ENCODE measurements around the gene PMIS2. TPM values are rescaled to one million over a fixed set of nuclear protein-coding genes. Genes with fewer than 3 reads are reported as not detected.
A peak's percentile ranks its signal among the peaks of the same experiment; 100 is the strongest.

PMIS2 gene
- total and polyA plus RNA-seq, 11 donors: not detected

GRCh38 chr19:35613574-35613973 is 27.6 kb downstream of the PMIS2 start:
- no peak for DNase-seq
- Histone ChIP-seq H3K27ac (no peak overlapping the region), H3K27me3 (no peaks in the 10 kb centered on the region), H3K36me3 (peaks cover 0 to 21% (median 0%) of the 10 kb centered on the region in 9 donors), H3K4me1 (peaks cover 0 to 22% (median 10%) of the 10 kb centered on the region in 12 donors), H3K9me3 (peaks cover 0 to 3% (median 0%) of the 10 kb centered on the region in 12 donors), H3K4me3 (peak overlapping the region in 1 of 12 donors; percentile 86)
- intact Hi-C loops (cut with DNase I): loop anchor here in 3 of 10 donors (5.0 to 10.0 kb wide), 2 partner anchors 66 to 69 kb away; partner anchors contain the start of gene TMEM147 (in 3 of the 3)
- 73 to 91% (median 83%) methylated on average over 1 of the region's 1 CpG for WGBS, 4 donors
- TF ChIP-seq CTCF (IDR thresholded peaks at IDR 0.05): no peak
- TF ChIP-seq POLR2A (IDR thresholded peaks at IDR 0.05): no peak
- no peak for ATAC-seq

DNA sequence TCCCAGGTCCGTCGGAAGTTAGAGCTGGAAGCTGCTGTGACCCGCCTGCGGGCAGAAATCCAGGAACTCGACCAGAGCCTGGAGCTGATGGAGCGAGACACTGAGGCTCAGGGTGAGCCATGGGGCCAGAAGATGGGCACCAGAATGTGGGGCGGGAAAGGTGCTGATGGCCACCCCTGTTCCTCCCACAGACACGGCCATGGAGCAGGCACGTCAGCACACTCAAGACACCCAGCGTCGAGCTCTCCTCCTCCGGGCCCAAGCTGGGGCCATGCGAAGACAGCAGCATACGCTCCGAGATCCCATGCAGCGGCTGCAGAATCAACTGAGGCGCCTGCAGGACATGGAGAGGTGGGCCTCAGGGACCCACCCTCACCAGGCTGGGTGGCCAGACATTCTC is 29.1 kb downstream of the PMIS2 start:
- Histone ChIP-seq H3K4me3 (no peak overlapping the region), H3K9me3 (no peaks in the 10 kb centered on the region), H3K36me3 (peaks cover 0 to 23% (median 0%) of the 10 kb centered on the region in 9 donors), H3K4me1 (peaks cover 0 to 16% (median 10%) of the 10 kb centered on the region in 12 donors), H3K27me3 (no peaks in the 10 kb centered on the region), H3K27ac (no peak overlapping the region)
- DNase-seq (peak in 1 of 5 donors; percentile 60), ATAC-seq (no peak)
- intact Hi-C loops (cut with DNase I): loop anchor here in 1 of 10 donors (10.0 kb wide), 1 partner anchor 70 kb away; the partner anchor contains the start of gene TMEM147
- TF ChIP-seq POLR2A (IDR thresholded peaks at IDR 0.05): no peak
- no peak for TF ChIP-seq CTCF (IDR thresholded peaks at IDR 0.05)
- 92 to 95% (median 93%) methylated on average over 15 to 17 of the region's 17 CpGs for WGBS, 4 donors

- Histone ChIP-seq H3K27ac (no peak overlapping the region), H3K9me3 (no peaks in the 10 kb centered on the region), H3K4me3 (no peak overlapping the region), H3K36me3 (peaks cover 0 to 31% (median 0%) of the 10 kb centered on the region in 9 donors), H3K27me3 (no peaks in the 10 kb centered on the region), H3K4me1 (no peaks in the 10 kb centered on the region)
- intact Hi-C loops (cut with DNase I): loop anchor here in 1 of 10 donors (10.0 kb wide), 1 partner anchor 74 kb away; the partner anchor contains the start of gene TMEM147
- WGBS, 4 donors: 70 to 83% (median 82%) methylated on average over 5 to 7 of the region's 7 CpGs
- DNase-seq (peak in 1 of 5 donors; percentile 28), ATAC-seq (no peak)
- no peak for TF ChIP-seq POLR2A (IDR thresholded peaks at IDR 0.05)
Observed at GRCh38 chr19:35618857-35619256, 32.9 kb downstream of the PMIS2 start.

GRCh38 chr19:35619290-35619923 is 33.4 kb downstream of the PMIS2 start:
- intact Hi-C loops (cut with DNase I): loop anchor here in 1 of 10 donors (10.0 kb wide), 1 partner anchor 75 kb away; the partner anchor contains the start of gene TMEM147
- Histone ChIP-seq H3K9me3 (no peaks in the 10 kb centered on the region), H3K4me1 (no peaks in the 10 kb centered on the region), H3K27me3 (no peaks in the 10 kb centered on the region), H3K36me3 (peaks cover 0 to 31% (median 0%) of the 10 kb centered on the region in 9 donors), H3K4me3 (no peak overlapping the region), H3K27ac (no peak overlapping the region)
- DNase-seq: no peak
- TF ChIP-seq CTCF (IDR thresholded peaks at IDR 0.05) (no peak), POLR2A (IDR thresholded peaks at IDR 0.05) (no peak)
- 81 to 98% (median 96%) methylated on average over 5 to 12 of the region's 12 CpGs for WGBS, 4 donors
- ATAC-seq: no peak
